ENCODE results near the gene INO80C. TPM values are rescaled to one million over a fixed set of nuclear protein-coding genes. Genes with fewer than 3 reads are reported as not detected.

INO80C gene
- total RNA-seq, 1 experiment from 2014 or later: 51.1 TPM

DNA sequence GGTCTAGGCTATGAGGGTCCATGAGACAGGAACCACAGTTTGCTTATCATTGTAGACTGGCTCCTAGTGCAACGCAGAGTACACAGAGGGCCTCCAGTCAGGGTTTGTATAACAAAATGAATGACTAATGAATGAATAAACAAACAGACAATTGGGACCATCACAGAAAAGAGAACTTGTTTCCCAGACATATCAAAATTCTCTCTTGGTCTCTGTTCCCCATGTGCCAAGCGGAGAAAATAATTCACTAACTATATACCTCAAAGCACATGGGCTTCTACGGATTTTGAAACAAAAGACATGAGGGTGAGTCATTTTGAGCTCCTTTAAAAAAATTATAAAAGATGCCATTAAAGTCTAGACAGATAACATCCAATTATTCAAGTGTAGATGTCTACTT, 28.0 kb downstream of the INO80C start:
- Histone ChIP-seq H3K27me3 (ENCODE audit: insufficient read depth, low read length) (no peaks in the 10 kb centered on the region), H3K27ac (ENCODE audit: insufficient read length, low read depth, low read length) (no peak overlapping the region), H3K23ac (ENCODE audit: insufficient read length, low read depth, low read length) (no peak overlapping the region), H3K79me1 (ENCODE audit: insufficient read depth, low read depth, low read length, poor library complexity, severe bottlenecking) (peaks cover 2% of the 10 kb centered on the region), H4K91ac (ENCODE audit: insufficient read length, low read depth, low read length) (no peak overlapping the region), H3K4ac (ENCODE audit: low read depth, low read length) (no peak overlapping the region), H4K20me1 (ENCODE audit: control insufficient read depth, insufficient read depth, insufficient read length) (no peaks in the 10 kb centered on the region), H3K18ac (ENCODE audit: insufficient read length, low read depth, low read length) (no peak overlapping the region), H3T11ph (ENCODE audit: low read length) (no peak overlapping the region), H2BK5ac (ENCODE audit: insufficient read length, low read length) (no peak overlapping the region), H4K5ac (ENCODE audit: insufficient read length, low read depth, low read length) (no peak overlapping the region), H2BK12ac (ENCODE audit: insufficient read length, low read depth, low read length) (no peak overlapping the region), H2AFZ (ENCODE audit: low read length) (no peak overlapping the region), H2BK15ac (ENCODE audit: low read depth, low read length) (no peak overlapping the region), H2BK20ac (ENCODE audit: low read depth, low read length, poor library complexity, severe bottlenecking) (no peak overlapping the region), H3K4me1 (ENCODE audit: insufficient read depth, low read length) (no peaks in the 10 kb centered on the region), H2BK120ac (ENCODE audit: low read depth, low read length, poor library complexity, severe bottlenecking) (no peak overlapping the region), H3K23me2 (ENCODE audit: insufficient read length, low read depth, low read length, poor library complexity, severe bottlenecking) (no peaks in the 10 kb centered on the region), H3K79me2 (ENCODE audit: insufficient read depth, low read length) (no peaks in the 10 kb centered on the region), H3K14ac (ENCODE audit: insufficient read depth, low read length) (no peak overlapping the region), H3K9ac (ENCODE audit: extremely low read depth, insufficient read length, low read length) (no peak overlapping the region), H3K4me2 (ENCODE audit: insufficient read depth, insufficient read length, low read length) (no peak overlapping the region), H2AK5ac (ENCODE audit: insufficient read length, low read length) (no peak overlapping the region), H3K56ac (ENCODE audit: insufficient read length, low read depth, low read length) (no peak overlapping the region), H4K8ac (replicated peaks; ENCODE audit: insufficient read length, low read depth, low read length) (no peak overlapping the region), H3K9me3 (ENCODE audit: control insufficient read depth, low read depth, low read length) (no peaks in the 10 kb centered on the region)
- WGBS (ENCODE audit: extremely low coverage, insufficient read length, low lambda C conversion rate): no CpG with 5 or more reads among the region's 3 CpGs
- Mint-ChIP-seq H3K27ac (no peak overlapping the region; a peak in 1 of 7 replicates), H3K36me3 (ENCODE audit: insufficient read depth in 1 of 3, low read depth in 3 of 3) (peaks cover 12 to 40% (median 38%) of the 10 kb centered on the region in 3 experiments; a peak in 6 of 7 replicates), H3K4me1 (no peaks in the 10 kb centered on the region; a peak in 1 of 4 replicates), H3K4me3 (no peak overlapping the region), H3K27me3 (ENCODE audit: low read depth) (no peaks in the 10 kb centered on the region; the same call in 1 of the 2 replicates), H3K9me3 (no peaks in the 10 kb centered on the region)
- DNase-seq: no peak
- TF ChIP-seq, protein P1, sequence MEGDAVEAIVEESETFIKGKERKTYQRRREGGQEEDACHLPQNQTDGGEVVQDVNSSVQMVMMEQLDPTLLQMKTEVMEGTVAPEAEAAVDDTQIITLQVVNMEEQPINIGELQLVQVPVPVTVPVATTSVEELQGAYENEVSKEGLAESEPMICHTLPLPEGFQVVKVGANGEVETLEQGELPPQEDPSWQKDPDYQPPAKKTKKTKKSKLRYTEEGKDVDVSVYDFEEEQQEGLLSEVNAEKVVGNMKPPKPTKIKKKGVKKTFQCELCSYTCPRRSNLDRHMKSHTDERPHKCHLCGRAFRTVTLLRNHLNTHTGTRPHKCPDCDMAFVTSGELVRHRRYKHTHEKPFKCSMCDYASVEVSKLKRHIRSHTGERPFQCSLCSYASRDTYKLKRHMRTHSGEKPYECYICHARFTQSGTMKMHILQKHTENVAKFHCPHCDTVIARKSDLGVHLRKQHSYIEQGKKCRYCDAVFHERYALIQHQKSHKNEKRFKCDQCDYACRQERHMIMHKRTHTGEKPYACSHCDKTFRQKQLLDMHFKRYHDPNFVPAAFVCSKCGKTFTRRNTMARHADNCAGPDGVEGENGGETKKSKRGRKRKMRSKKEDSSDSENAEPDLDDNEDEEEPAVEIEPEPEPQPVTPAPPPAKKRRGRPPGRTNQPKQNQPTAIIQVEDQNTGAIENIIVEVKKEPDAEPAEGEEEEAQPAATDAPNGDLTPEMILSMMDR (conservative IDR thresholded peaks at IDR 0.05): no peak
